Globus pallidus (tissue), 1 donor: Measurements from ENCODE around the gene SETBP1.

Source experiments
- DNase-seq: peaks from one replicate; pipeline ENCODE4 v3.0.0-alpha.2; 2015; ENCODE audit warnings: low spot score

Gene SETBP1

GRCh38 chr18:44680273-44681075 is at the start of gene SETBP1:
Gene SETBP1, plus strand, starts transcription at chr18:44680888. Its CDS starts 20,459 bp downstream, at chr18:44701347.
- DNase-seq: peak; percentile 28

GRCh38 chr18:44632469-44633145 is 48.1 kb upstream of the SETBP1 start:
- no peak for DNase-seq

- DNase-seq: no peak
Observed at GRCh38 chr18:44635546-44635945, 45.1 kb upstream of the SETBP1 start.

- DNase-seq: no peak
Observed at GRCh38 chr18:44636241-44636640, 44.4 kb upstream of the SETBP1 start.

- DNase-seq: no peak
Observed at GRCh38 chr18:44637210-44638033, 43.3 kb upstream of the SETBP1 start.

GRCh38 chr18:44638034-44638540 is 42.6 kb upstream of the SETBP1 start:
- DNase-seq: no peak

GRCh38 chr18:44638811-44639210 is 41.9 kb upstream of the SETBP1 start:
- DNase-seq: no peak

GRCh38 chr18:44643004-44643403 is 37.7 kb upstream of the SETBP1 start:
- DNase-seq: no peak

GRCh38 chr18:44651478-44651877 is 29.2 kb upstream of the SETBP1 start:
- no peak for DNase-seq

- DNase-seq: no peak
Observed at GRCh38 chr18:44651918-44652572, 28.6 kb upstream of the SETBP1 start.

- no peak for DNase-seq
Observed at GRCh38 chr18:44652722-44653121, 28.0 kb upstream of the SETBP1 start.

- no peak for DNase-seq
Observed at GRCh38 chr18:44654573-44654972, 26.1 kb upstream of the SETBP1 start.

GRCh38 chr18:44655435-44655834 is 25.3 kb upstream of the SETBP1 start:
- no peak for DNase-seq

- no peak for DNase-seq
Observed at GRCh38 chr18:44659771-44660170, 20.9 kb upstream of the SETBP1 start.

GRCh38 chr18:44668270-44668975 is 12.3 kb upstream of the SETBP1 start:
- DNase-seq: no peak

GRCh38 chr18:44671914-44672313 is 8.8 kb upstream of the SETBP1 start:
- DNase-seq: no peak

GRCh38 chr18:44672506-44672905 is 8.2 kb upstream of the SETBP1 start:
- no peak for DNase-seq

GRCh38 chr18:44673256-44673880 is 7.3 kb upstream of the SETBP1 start:
- no peak for DNase-seq

- no peak for DNase-seq
Observed at GRCh38 chr18:44677933-44678332, 2.8 kb upstream of the SETBP1 start.

- DNase-seq: no peak
Observed at GRCh38 chr18:44678725-44679055, 2.0 kb upstream of the SETBP1 start.
